NCI-H774 (cell line): ENCODE measurements around the gene DOK6.
"Not testable (repeated sequence)": the region's sequence is repeated elsewhere in the genome, so short reads cannot be mapped to it uniquely, and the experiment has no call there.

Source experiments
- DNase-seq: peaks from one replicate; lab custom pipeline; 2025; lab: John Stamatoyannopoulos, UW

The DOK6 gene

GRCh38 chr18:69871363-69871762, 470.7 kb downstream of the DOK6 start:
- peak; percentile 49 for DNase-seq

GRCh38 chr18:69872661-69873060, 472.0 kb downstream of the DOK6 start:
- DNase-seq, result no peak

- no peak for DNase-seq
Measured at GRCh38 chr18:69874058-69874457, 473.4 kb downstream of the DOK6 start.

GRCh38 chr18:69876490-69876889, 475.8 kb downstream of the DOK6 start:
- DNase-seq, result no peak

- DNase-seq, result no peak
Measured at GRCh38 chr18:69878213-69878933, 477.7 kb downstream of the DOK6 start.

- not testable (repeated sequence) for DNase-seq
Measured at GRCh38 chr18:69879051-69879450, 478.4 kb downstream of the DOK6 start.

- no peak for DNase-seq
Measured at GRCh38 chr18:69880083-69880482, 479.4 kb downstream of the DOK6 start.

- no peak for DNase-seq
Measured at GRCh38 chr18:69882965-69883668, 482.4 kb downstream of the DOK6 start.

- no peak for DNase-seq
Measured at GRCh38 chr18:69883781-69884180, 483.1 kb downstream of the DOK6 start.

- DNase-seq, result no peak
Measured at GRCh38 chr18:69885355-69885754, 484.7 kb downstream of the DOK6 start.

GRCh38 chr18:69885841-69886531, 485.3 kb downstream of the DOK6 start:
- no peak for DNase-seq

- no peak for DNase-seq
Measured at GRCh38 chr18:69887256-69887655, 486.6 kb downstream of the DOK6 start.

- DNase-seq, result no peak
Measured at GRCh38 chr18:69889009-69889408, 488.3 kb downstream of the DOK6 start.

GRCh38 chr18:69890558-69890957, 489.9 kb downstream of the DOK6 start:
- DNase-seq, result no peak

- no peak for DNase-seq
Measured at GRCh38 chr18:69894467-69894866, 493.8 kb downstream of the DOK6 start.

- no peak for DNase-seq
Measured at GRCh38 chr18:69895066-69896047, 494.7 kb downstream of the DOK6 start.

GRCh38 chr18:69897397-69898108, 496.9 kb downstream of the DOK6 start:
- DNase-seq, result no peak

- DNase-seq, result no peak
Measured at GRCh38 chr18:69898241-69898861, 497.7 kb downstream of the DOK6 start.
